GM12872 (cell line): Measurements from ENCODE around the gene PARPBP.
A peak's percentile ranks its signal among the peaks of the same experiment; 100 is the strongest.

Experiments used
- CTCF ChIP-seq: IDR thresholded peaks from 3 replicates; pipeline ENCODE4 v1.5.1; 2011; ENCODE audit warnings: low read depth, mild to moderate bottlenecking, low read length, moderate library complexity; ENCODE audit not compliant: insufficient read depth

PARPBP gene

GRCh38 chr12:102167821-102168604 lies 48.0 kb downstream of the PARPBP start:
- TF ChIP-seq CTCF, result no peak

GRCh38 chr12:102169922-102170621 lies 50.1 kb downstream of the PARPBP start:
- peak; percentile 74 for TF ChIP-seq CTCF

- TF ChIP-seq CTCF, result no peak
These were observed 52.0 kb downstream of the PARPBP start for GRCh38 chr12:102171951-102172350.

- no peak for TF ChIP-seq CTCF
These were observed 52.5 kb downstream of the PARPBP start for GRCh38 chr12:102172436-102172835.

- TF ChIP-seq CTCF, result no peak
These were observed 54.1 kb downstream of the PARPBP start for GRCh38 chr12:102174117-102174516.

GRCh38 chr12:102174761-102175160 lies 54.8 kb downstream of the PARPBP start:
- TF ChIP-seq CTCF, result no peak

- no peak for TF ChIP-seq CTCF
These were observed 62.7 kb downstream of the PARPBP start for GRCh38 chr12:102182635-102183034.
